A549 treated with Mapracorat at 1 μM for 4 hours (cell line): Measurements from ENCODE around the gene SPRR2G. TPM values are rescaled to one million over a fixed set of nuclear protein-coding genes. Genes with fewer than 3 reads are reported as not detected.

Experiments used
- total RNA-seq: library from RNA; stranded (reverse); fragments of 200-300 nt; extraction: Qiagen RNA extraction; gene quantifications from 5 replicates; pipeline ENCODE4 v1.2.3, GENCODE V29; 2022

Gene SPRR2G
- not detected in 5 replicates for total RNA-seq

DNA sequence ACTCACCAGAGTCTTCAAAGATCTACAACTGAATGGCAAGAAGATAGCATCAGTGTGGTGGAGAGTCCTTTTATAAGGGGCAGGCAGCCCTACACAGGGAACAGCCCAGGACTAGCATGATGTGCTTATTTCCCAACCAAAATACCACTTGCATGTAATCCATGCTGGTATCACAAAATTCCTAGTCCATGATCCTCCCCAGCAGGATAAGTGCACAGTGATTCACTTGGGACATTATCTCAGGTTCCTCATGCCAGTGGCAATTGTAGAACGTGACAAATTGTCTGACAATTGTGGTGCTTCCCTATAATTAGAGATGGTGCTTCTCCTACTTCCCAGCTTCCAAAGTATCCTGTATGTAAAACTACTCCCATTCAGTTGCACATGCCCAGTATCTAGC, at the start of gene SPRR2G:
Gene SPRR2G (minus strand): TSS at position 45 of the 400 bp plus-strand sequence. CDS start 780 bp downstream, outside the sequence.

DNA sequence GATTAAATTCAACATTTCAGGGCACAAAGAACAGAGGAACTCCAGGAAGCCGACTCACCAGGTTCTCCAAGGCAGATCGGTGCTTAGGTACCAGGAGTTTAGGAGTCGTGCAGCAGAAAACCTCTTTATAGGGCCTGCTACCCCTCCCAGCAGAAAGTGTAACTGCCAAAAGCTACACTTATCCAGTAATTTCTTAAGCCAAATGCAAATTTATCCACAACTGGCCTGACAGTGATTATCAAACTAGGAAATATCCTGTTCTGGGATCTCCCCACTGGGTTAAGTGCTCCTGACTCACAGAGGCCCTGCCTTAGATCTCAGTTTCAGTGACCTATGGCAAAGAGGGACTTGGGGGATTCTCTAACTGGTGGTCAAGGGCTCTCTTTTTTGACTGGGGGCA, 37.3 kb downstream of the SPRR2G start, which contains the start of gene SPRR2F:
Gene SPRR2F (minus strand): TSS at position 101 of the 400 bp plus-strand sequence. CDS start 783 bp downstream, outside the sequence.

Other genes starting within 250 kb of the SPRR2G start
- 0.06 to 0.13 TPM (median 0.10 TPM) in 3 of 5 replicates, not detected in the others for gene IVL, start 242.3 kb downstream of the SPRR2G start, total RNA-seq
- gene SPRR5, start 203.7 kb downstream of the SPRR2G start, total RNA-seq: not detected in 5 replicates
- not detected in 5 replicates for gene SPRR4, start 180.2 kb downstream of the SPRR2G start, total RNA-seq
- gene SPRR1A, start 166.8 kb downstream of the SPRR2G start, total RNA-seq: not detected in 5 replicates
- gene SPRR3, start 149.1 kb downstream of the SPRR2G start, total RNA-seq: not detected in 5 replicates
- gene SPRR1B, start 119.7 kb downstream of the SPRR2G start, total RNA-seq: not detected in 5 replicates
- gene SPRR2D, start 109.8 kb downstream of the SPRR2G start, total RNA-seq: not detected in 5 replicates
- not detected in 5 replicates for gene SPRR2A, start 93.4 kb downstream of the SPRR2G start, total RNA-seq
- gene SPRR2B, start 79.3 kb downstream of the SPRR2G start, total RNA-seq: not detected in 5 replicates
- not detected in 5 replicates for gene SPRR2E, start 56.4 kb downstream of the SPRR2G start, total RNA-seq
- gene SPRR2F, start 37.4 kb downstream of the SPRR2G start, total RNA-seq: not detected in 5 replicates
- not detected in 5 replicates for gene LELP1, start 52.5 kb upstream of the SPRR2G start, total RNA-seq
- not detected in 5 replicates for gene PRR9, start 66.7 kb upstream of the SPRR2G start, total RNA-seq
- gene LORICRIN, start 108.8 kb upstream of the SPRR2G start, total RNA-seq: not detected in 5 replicates
- gene PGLYRP3, start 162.1 kb upstream of the SPRR2G start, total RNA-seq: not detected in 5 replicates
- not detected in 5 replicates for gene PGLYRP4, start 198.0 kb upstream of the SPRR2G start, total RNA-seq
- gene S100A9, start 207.0 kb upstream of the SPRR2G start, total RNA-seq: 0.77 to 1.2 TPM (median 1.1 TPM) in 4 of 5 replicates, not detected in the other
- not detected in 5 replicates for gene S100A12, start 224.7 kb upstream of the SPRR2G start, total RNA-seq
- not detected in 5 replicates for gene S100A8, start 240.2 kb upstream of the SPRR2G start, total RNA-seq